Measurements from ENCODE around the gene USP54.
"Not testable (repeated sequence)": the region's sequence is repeated elsewhere in the genome, so short reads cannot be mapped to it uniquely, and the experiment has no call there.

The USP54 gene

GRCh38 chr10:73591935-73592699 lies 975 bp upstream of the USP54 start:
- no peak for DNase-seq (ENCODE audit: low read depth in 4 of 4, low spot score in 1 of 4)

- DNase-seq (ENCODE audit: low read depth in 4 of 4, low spot score in 1 of 4), result no peak
Observed at GRCh38 chr10:73589563-73590126, 1.5 kb downstream of the USP54 start.

GRCh38 chr10:73588656-73589055 lies 2.5 kb downstream of the USP54 start:
- DNase-seq (ENCODE audit: low read depth in 4 of 4, low spot score in 1 of 4), result no peak

- DNase-seq (ENCODE audit: low read depth in 4 of 4, low spot score in 1 of 4), result no peak
Observed at GRCh38 chr10:73586583-73586984, 4.6 kb downstream of the USP54 start.

- no peak for DNase-seq (ENCODE audit: low read depth in 4 of 4, low spot score in 1 of 4)
Observed at GRCh38 chr10:73585327-73585726, 5.8 kb downstream of the USP54 start.

GRCh38 chr10:73584737-73585136 lies 6.4 kb downstream of the USP54 start:
- DNase-seq (ENCODE audit: low read depth in 4 of 4, low spot score in 1 of 4), result no peak

GRCh38 chr10:73581918-73582317 lies 9.2 kb downstream of the USP54 start:
- DNase-seq (ENCODE audit: low read depth in 4 of 4, low spot score in 1 of 4), result no peak

GRCh38 chr10:73578927-73579326 lies 12.2 kb downstream of the USP54 start:
- not testable (repeated sequence) for DNase-seq (ENCODE audit: low read depth in 4 of 4, low spot score in 1 of 4)

GRCh38 chr10:73577788-73578187 lies 13.4 kb downstream of the USP54 start:
- DNase-seq (ENCODE audit: low read depth in 4 of 4, low spot score in 1 of 4), result no peak

- no peak for DNase-seq (ENCODE audit: low read depth in 4 of 4, low spot score in 1 of 4)
Observed at GRCh38 chr10:73576890-73577591, 14.1 kb downstream of the USP54 start.

GRCh38 chr10:73576178-73576889 lies 14.8 kb downstream of the USP54 start:
- no peak for DNase-seq (ENCODE audit: low read depth in 4 of 4, low spot score in 1 of 4)

- DNase-seq (ENCODE audit: low read depth in 4 of 4, low spot score in 1 of 4), result not testable (repeated sequence)
Observed at GRCh38 chr10:73567025-73567424, 24.1 kb downstream of the USP54 start.

- no peak for DNase-seq (ENCODE audit: low read depth in 4 of 4, low spot score in 1 of 4)
Observed at GRCh38 chr10:73561192-73561591, 29.9 kb downstream of the USP54 start.

- no peak for DNase-seq (ENCODE audit: low read depth in 4 of 4, low spot score in 1 of 4)
Observed at GRCh38 chr10:73559590-73559989, 31.6 kb downstream of the USP54 start.

GRCh38 chr10:73556855-73557254 lies 34.3 kb downstream of the USP54 start:
- DNase-seq (ENCODE audit: low read depth in 4 of 4, low spot score in 1 of 4), result no peak

GRCh38 chr10:73554721-73555120 lies 36.4 kb downstream of the USP54 start:
- no peak for DNase-seq (ENCODE audit: low read depth in 4 of 4, low spot score in 1 of 4)

GRCh38 chr10:73553761-73554160 lies 37.4 kb downstream of the USP54 start:
- DNase-seq (ENCODE audit: low read depth in 4 of 4, low spot score in 1 of 4), result no peak

GRCh38 chr10:73552819-73553715 lies 38.1 kb downstream of the USP54 start:
- no peak for DNase-seq (ENCODE audit: low read depth in 4 of 4, low spot score in 1 of 4)

GRCh38 chr10:73551515-73551914 lies 39.6 kb downstream of the USP54 start:
- no peak for DNase-seq (ENCODE audit: low read depth in 4 of 4, low spot score in 1 of 4)

- DNase-seq (ENCODE audit: low read depth in 4 of 4, low spot score in 1 of 4), result no peak
Observed at GRCh38 chr10:73545357-73545756, 45.8 kb downstream of the USP54 start.

GRCh38 chr10:73537709-73538108 lies 53.4 kb downstream of the USP54 start:
- no peak for DNase-seq (ENCODE audit: low read depth in 4 of 4, low spot score in 1 of 4)

Data from stimulated activated CD4-positive, alpha-beta T cell treated with anti-CD3 and anti-CD28 coated beads, Interleukin-1b, Interleukin-23, amount 100 ng/mL, for 24 hours (primary cell).